GM15510 (cell line): ENCODE data around the gene KCNQ1.

Source experiments
- POLR2A ChIP-seq: IDR thresholded peaks from 3 replicates; pipeline ENCODE4 v1.6.1; 2011; ENCODE audit warnings: borderline replicate concordance; ENCODE audit not compliant: insufficient read length; ENCODE audit errors: extremely low read depth

Gene KCNQ1

DNA sequence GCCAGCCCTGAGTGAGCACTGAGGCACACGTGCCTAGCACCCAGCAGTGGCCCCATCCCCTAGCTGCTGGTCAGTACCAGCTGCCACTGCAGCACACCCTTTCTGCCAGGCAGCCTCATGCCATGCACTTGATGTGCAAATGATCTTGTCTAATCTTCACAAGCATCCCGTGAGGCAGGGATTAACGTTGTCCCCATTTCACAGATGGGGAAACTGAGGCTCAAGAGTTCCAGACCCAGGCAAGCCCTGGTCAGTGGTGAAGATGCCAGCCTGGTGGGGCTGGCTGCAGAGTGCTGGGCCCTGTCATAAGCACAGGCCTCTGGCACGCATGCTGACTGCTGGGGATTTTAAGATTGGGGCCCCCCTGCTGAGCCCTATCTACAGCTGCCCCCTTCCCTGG, 449.1 kb downstream of the KCNQ1 start:
- TF ChIP-seq POLR2A: no peak

DNA sequence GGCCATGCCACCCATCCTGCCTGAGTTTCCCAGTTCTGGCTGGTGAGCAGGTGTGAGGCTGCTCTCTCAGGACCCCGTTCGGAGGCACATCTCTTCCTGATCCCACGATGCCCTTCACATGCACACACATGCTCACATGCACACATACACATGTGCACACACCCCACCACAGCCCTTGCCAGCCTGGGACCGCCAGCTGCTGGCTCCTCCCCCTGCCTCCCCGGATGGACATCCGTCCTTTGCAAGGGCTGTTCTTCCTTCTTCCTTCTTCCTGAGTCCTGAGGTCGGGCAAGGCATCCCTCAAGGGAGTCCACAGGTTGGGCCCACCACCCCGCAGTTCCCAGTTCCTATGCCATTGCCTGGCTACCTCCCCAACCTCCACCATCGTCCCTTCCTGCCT, 451.2 kb downstream of the KCNQ1 start:
- TF ChIP-seq POLR2A: no peak

DNA sequence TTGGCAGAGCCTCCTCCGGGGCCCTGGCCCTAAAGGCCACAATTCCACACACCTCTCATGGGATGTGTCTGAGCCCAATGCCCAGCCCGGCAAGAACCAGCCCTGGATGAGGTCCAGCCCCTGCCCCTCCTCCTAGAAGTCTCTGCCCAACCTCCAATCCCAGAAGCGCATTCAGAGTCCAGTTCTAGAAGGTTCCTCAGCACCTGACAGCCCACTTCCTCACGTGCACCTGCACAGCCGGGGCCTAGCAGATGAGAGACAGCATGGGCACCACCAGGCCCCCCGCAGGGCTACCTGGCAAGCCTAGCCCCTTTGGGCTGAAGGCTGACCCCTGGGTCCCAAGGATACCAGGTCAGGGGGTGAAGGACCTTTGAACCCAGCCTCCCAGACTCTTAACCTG, 452.2 kb downstream of the KCNQ1 start:
- TF ChIP-seq POLR2A: no peak

DNA sequence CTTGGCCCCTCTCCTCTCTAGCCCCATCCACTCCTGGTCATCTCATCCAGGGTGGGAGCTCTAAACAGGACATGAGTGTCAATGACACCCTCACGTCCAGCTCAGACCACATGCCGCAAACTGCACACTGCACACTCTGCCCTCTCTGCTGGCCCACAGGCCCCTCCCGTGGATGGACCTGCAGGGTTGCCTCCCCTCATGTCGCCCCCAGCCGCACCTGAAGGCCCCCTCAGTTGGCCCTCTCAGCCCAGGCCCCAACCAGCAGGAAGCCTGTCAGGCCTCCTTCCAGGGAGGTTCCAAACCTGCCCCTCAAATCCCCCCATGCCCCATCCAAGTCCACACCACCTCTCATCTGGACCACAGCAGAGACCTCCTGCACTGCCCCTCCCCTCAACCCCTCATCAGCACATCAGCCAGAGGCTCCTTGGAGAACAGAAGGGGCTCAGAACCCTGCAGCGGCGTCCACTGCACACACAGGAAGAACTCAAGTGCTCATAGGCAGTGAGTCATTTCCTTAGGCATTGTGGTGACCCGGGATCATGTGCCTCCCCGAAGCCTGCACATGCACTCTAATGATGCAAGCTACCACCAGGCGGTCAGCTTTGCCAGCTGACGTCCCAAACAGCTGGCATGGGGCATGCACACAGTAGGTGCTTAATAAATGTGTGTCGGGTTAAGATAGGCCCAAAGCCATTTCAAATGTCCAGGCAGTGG, 453.7 kb downstream of the KCNQ1 start:
- TF ChIP-seq POLR2A: no peak
